Prostate gland (tissue), 2 donors: ENCODE data around the gene IL1RAPL2.

Source experiments
- POLR2A ChIP-seq: fragments of 450-650 bp; IDR thresholded peaks from one replicate; pipeline ENCODE4 v1.6.1; 2016; ENCODE audit warnings: antibody characterized with exemption, mild to moderate bottlenecking
- POLR2AphosphoS5 ChIP-seq: sonication (generic); formaldehyde crosslinking; IDR thresholded peaks from one replicate; pipeline ENCODE4 v1.6.1; 2017; ENCODE audit warnings: antibody characterized with exemption
- TF ChIP-seq, protein P1 (sequence below), 4 experiments: fragments of 200-600 bp in 2 of 4; fragments of 450-650 bp in 2 of 4; sonication (generic) in 2 of 4; IDR thresholded peaks; 1 replicate in 3 of 4; 2 replicates in 1 of 4; pipeline ENCODE4 v1.5.1; 2016 to 2019; ENCODE audit warnings: antibody characterized with exemption in 4 of 4, mild to moderate bottlenecking in 2 of 4, moderate library complexity in 2 of 4

GRCh38 chrX:105608745-105609144 is 1042.7 kb downstream of the IL1RAPL2 start:
- TF ChIP-seq, protein P1, sequence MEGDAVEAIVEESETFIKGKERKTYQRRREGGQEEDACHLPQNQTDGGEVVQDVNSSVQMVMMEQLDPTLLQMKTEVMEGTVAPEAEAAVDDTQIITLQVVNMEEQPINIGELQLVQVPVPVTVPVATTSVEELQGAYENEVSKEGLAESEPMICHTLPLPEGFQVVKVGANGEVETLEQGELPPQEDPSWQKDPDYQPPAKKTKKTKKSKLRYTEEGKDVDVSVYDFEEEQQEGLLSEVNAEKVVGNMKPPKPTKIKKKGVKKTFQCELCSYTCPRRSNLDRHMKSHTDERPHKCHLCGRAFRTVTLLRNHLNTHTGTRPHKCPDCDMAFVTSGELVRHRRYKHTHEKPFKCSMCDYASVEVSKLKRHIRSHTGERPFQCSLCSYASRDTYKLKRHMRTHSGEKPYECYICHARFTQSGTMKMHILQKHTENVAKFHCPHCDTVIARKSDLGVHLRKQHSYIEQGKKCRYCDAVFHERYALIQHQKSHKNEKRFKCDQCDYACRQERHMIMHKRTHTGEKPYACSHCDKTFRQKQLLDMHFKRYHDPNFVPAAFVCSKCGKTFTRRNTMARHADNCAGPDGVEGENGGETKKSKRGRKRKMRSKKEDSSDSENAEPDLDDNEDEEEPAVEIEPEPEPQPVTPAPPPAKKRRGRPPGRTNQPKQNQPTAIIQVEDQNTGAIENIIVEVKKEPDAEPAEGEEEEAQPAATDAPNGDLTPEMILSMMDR (IDR thresholded peaks at IDR 0.05): no peak
- no peak for TF ChIP-seq POLR2AphosphoS5
- TF ChIP-seq POLR2A: no peak
